H9 (cell line): Measurements from ENCODE around the gene GMNN. TPM values are rescaled to one million over a fixed set of nuclear protein-coding genes. Genes with fewer than 3 reads are reported as not detected.

ENCODE experiments used
- DNase-seq: peaks from one replicate; pipeline ENCODE4 v3.0.0-alpha.2; 2017
- H2AFZ ChIP-seq: one replicate; pipeline ENCODE4 v1.6.1; 2013; ENCODE audit warnings: mild to moderate bottlenecking, low read length, control low read depth, moderate library complexity
- H2AK5ac ChIP-seq: 2 replicates; pipeline ENCODE4 v1.6.1; 2013; ENCODE audit warnings: low read length, control low read depth, mixed read lengths; ENCODE audit not compliant: insufficient read length
- H2BK120ac ChIP-seq: one replicate; pipeline ENCODE4 v1.6.1; 2013; ENCODE audit warnings: low read depth, mild to moderate bottlenecking, low read length, control low read depth, inconsistent platforms; ENCODE audit not compliant: poor library complexity, severe bottlenecking
- H2BK12ac ChIP-seq: 2 replicates; pipeline ENCODE4 v1.6.1; 2013; ENCODE audit warnings: low read length, control low read depth, mixed read lengths, low read depth; ENCODE audit not compliant: insufficient read length
- H2BK15ac ChIP-seq: 2 replicates; pipeline ENCODE4 v1.6.1; 2013; ENCODE audit warnings: low read depth, low read length, control low read depth
- H2BK20ac ChIP-seq: one replicate; pipeline ENCODE4 v1.6.1; 2013; ENCODE audit warnings: low read depth, mild to moderate bottlenecking, low read length, control low read depth, inconsistent platforms; ENCODE audit not compliant: poor library complexity, severe bottlenecking
- H2BK5ac ChIP-seq: 2 replicates; pipeline ENCODE4 v1.6.1; 2013; ENCODE audit warnings: low read length, control low read depth, mixed read lengths; ENCODE audit not compliant: insufficient read length
- H3K14ac ChIP-seq: 2 replicates; pipeline ENCODE4 v1.6.1; 2013; ENCODE audit warnings: low read length, control low read depth; ENCODE audit not compliant: insufficient read depth
- H3K18ac ChIP-seq: 2 replicates; pipeline ENCODE4 v1.6.1; 2013; ENCODE audit warnings: low read depth, mild to moderate bottlenecking, mixed read lengths, low read length, control low read depth; ENCODE audit not compliant: insufficient read length
- H3K23ac ChIP-seq: 2 replicates; pipeline ENCODE4 v1.6.1; 2013; ENCODE audit warnings: low read length, control low read depth, mixed read lengths, low read depth; ENCODE audit not compliant: insufficient read length
- H3K23me2 ChIP-seq: 2 replicates; pipeline ENCODE4 v1.6.1; 2013; ENCODE audit warnings: low read depth, mild to moderate bottlenecking, mixed read lengths, low read length, control low read depth; ENCODE audit not compliant: insufficient read length, poor library complexity, severe bottlenecking
- H3K27ac ChIP-seq: 2 replicates; pipeline ENCODE4 v1.5.1; 2013; ENCODE audit warnings: low read length, control low read depth, mixed read lengths, low read depth; ENCODE audit not compliant: insufficient read length
- H3K27me3 ChIP-seq: 2 replicates; pipeline ENCODE4 v1.6.1; 2013; ENCODE audit warnings: low read length, control low read depth, inconsistent platforms; ENCODE audit not compliant: insufficient read depth
- H3K4ac ChIP-seq: 2 replicates; pipeline ENCODE4 v1.6.1; 2013; ENCODE audit warnings: low read depth, mild to moderate bottlenecking, control low read depth, inconsistent platforms, low read length, moderate library complexity
- H3K4me1 ChIP-seq: 2 replicates; pipeline ENCODE4 v1.6.1; 2013; ENCODE audit warnings: low read length, control low read depth, inconsistent platforms; ENCODE audit not compliant: insufficient read depth
- H3K4me2 ChIP-seq: 2 replicates; pipeline ENCODE4 v1.6.1; 2013; ENCODE audit warnings: low read length, control low read depth, mixed read lengths; ENCODE audit not compliant: insufficient read length, insufficient read depth
- H3K56ac ChIP-seq: 2 replicates; pipeline ENCODE4 v1.6.1; 2013; ENCODE audit warnings: low read depth, mild to moderate bottlenecking, mixed read lengths, low read length, control low read depth; ENCODE audit not compliant: insufficient read length
- H3K79me1 ChIP-seq: 2 replicates; pipeline ENCODE4 v1.6.1; 2013; ENCODE audit warnings: low read depth, mild to moderate bottlenecking, moderate library complexity, low read length, control low read depth, inconsistent platforms; ENCODE audit not compliant: insufficient read depth, poor library complexity, severe bottlenecking
- H3K79me2 ChIP-seq: 2 replicates; pipeline ENCODE4 v1.6.1; 2013; ENCODE audit warnings: low read length, control low read depth, inconsistent platforms; ENCODE audit not compliant: insufficient read depth
- H3K9ac ChIP-seq: 2 replicates; pipeline ENCODE4 v1.6.1; 2013; ENCODE audit warnings: low read length, control low read depth, mixed read lengths; ENCODE audit not compliant: insufficient read length; ENCODE audit errors: extremely low read depth
- H3K9me3 ChIP-seq: one replicate; pipeline ENCODE4 v1.6.1; 2013; ENCODE audit warnings: low read depth, low read length, inconsistent platforms; ENCODE audit not compliant: control insufficient read depth
- H3T11ph ChIP-seq: one replicate; pipeline ENCODE4 v1.6.1; 2013; ENCODE audit warnings: mild to moderate bottlenecking, low read length, control low read depth, inconsistent platforms
- H4K20me1 ChIP-seq: one replicate; pipeline ENCODE4 v1.6.1; 2013; ENCODE audit not compliant: control insufficient read depth, insufficient read length, insufficient read depth
- H4K5ac ChIP-seq: 2 replicates; pipeline ENCODE4 v1.6.1; 2013; ENCODE audit warnings: low read depth, mild to moderate bottlenecking, mixed read lengths, low read length, control low read depth; ENCODE audit not compliant: insufficient read length
- H4K8ac ChIP-seq: replicated peaks from 2 replicates; pipeline ENCODE4 v1.6.1; 2013; ENCODE audit warnings: low read length, control low read depth, mixed read lengths, low read depth; ENCODE audit not compliant: insufficient read length
- H4K91ac ChIP-seq: 2 replicates; pipeline ENCODE4 v1.6.1; 2013; ENCODE audit warnings: low read depth, mild to moderate bottlenecking, moderate library complexity, mixed read lengths, low read length, control low read depth; ENCODE audit not compliant: insufficient read length
- H3K27ac Mint-ChIP-seq, 3 experiments: 2 replicates in 2 of 3; 3 replicates in 1 of 3; pipeline ENCODE4 v1.8.0; 2020 to 2021; ENCODE audit warnings: mixed read lengths in 3 of 3, mild to moderate bottlenecking in 1 of 3, moderate library complexity in 1 of 3
- H3K27me3 Mint-ChIP-seq: 2 replicates; pipeline ENCODE4 v1.8.0; 2021; ENCODE audit warnings: low read depth, mild to moderate bottlenecking, moderate library complexity, mixed read lengths
- H3K36me3 Mint-ChIP-seq, 3 experiments: 2 replicates in 2 of 3; 3 replicates in 1 of 3; pipeline ENCODE4 v1.8.0; 2020 to 2021; ENCODE audit warnings: low read depth in 3 of 3, mixed read lengths in 3 of 3; ENCODE audit not compliant: insufficient read depth in 1 of 3
- H3K4me1 Mint-ChIP-seq, 2 experiments: 2 replicates each; pipeline ENCODE4 v1.8.0; 2020; ENCODE audit warnings: mixed read lengths in 2 of 2
- H3K4me3 Mint-ChIP-seq, 2 experiments: 2 replicates in 1 of 2; 3 replicates in 1 of 2; pipeline ENCODE4 v1.8.0; 2020 to 2021; ENCODE audit warnings: mild to moderate bottlenecking in 2 of 2, mixed read lengths in 2 of 2, moderate library complexity in 1 of 2
- H3K9me3 Mint-ChIP-seq, 2 experiments: 2 replicates in 1 of 2; 3 replicates in 1 of 2; pipeline ENCODE4 v1.8.0; 2020; ENCODE audit warnings: mild to moderate bottlenecking in 2 of 2, mixed read lengths in 2 of 2, moderate library complexity in 1 of 2
- WGBS: extraction: QIAGEN DNeasy Blood & Tissue Kit; methylation state at CpG from one replicate; pipeline ENCODE4 v1.1.7; 2013; ENCODE audit warnings: missing lambda C conversion rate, low lambda C conversion rate, mixed read lengths; ENCODE audit not compliant: insufficient read length; ENCODE audit errors: extremely low coverage; 5-methylcytosine and 5-hydroxymethylcytosine counted together
- total RNA-seq: library from RNA; stranded (reverse); gene quantifications from 2 replicates; pipeline ENCODE4 v1.2.1, GENCODE V29; 2021
- TF ChIP-seq, protein P1 (sequence below): fragments of 200-600 bp; sonication (generic); conservative IDR thresholded peaks from 3 replicates; pipeline ENCODE4 v1.8.0; 2021; ENCODE audit warnings: antibody characterized with exemption, mild to moderate bottlenecking

GMNN gene
- total RNA-seq, 1 experiment from 2014 or later, result 106 TPM

DNA sequence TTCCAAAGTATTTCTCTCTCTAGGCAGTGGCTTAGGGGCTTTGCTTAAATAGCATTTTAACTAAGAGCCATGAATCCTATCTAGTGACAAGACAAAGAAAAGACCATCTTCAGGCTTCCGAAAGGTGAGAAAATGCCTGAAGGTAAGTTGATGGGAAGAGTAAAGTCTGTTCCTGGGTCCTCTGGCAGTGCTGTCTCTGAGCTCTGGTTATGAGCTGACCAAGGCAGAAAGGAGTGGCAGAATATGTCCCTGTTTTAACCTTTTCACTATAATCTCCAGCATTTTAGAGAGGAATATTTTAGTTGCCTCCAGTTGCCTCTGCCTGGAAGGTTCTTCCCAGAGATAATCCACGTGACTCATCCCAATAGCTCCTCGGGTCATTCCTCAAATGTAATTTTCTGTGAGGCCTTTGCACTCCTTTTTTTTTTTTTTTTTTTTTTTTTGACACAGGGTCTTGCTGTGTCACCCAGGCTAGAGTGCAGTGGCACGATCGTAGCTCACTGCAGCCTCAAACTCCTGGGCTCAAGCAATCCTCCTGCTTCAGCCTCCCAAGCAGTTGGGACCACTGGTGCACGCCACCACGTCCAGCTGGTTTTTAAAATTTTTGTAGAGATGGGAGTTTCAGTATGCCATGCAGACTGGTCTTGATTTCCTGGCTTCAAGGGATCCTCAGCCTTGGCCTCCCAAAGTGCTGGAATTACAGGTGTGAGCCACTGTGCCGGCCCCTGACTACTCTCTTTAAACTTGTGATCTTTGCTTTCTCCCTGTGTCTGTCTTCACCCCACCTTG is 27.7 kb downstream of the GMNN start:
- no peak overlapping the region for H4K8ac ChIP-seq
- no peaks in the 10 kb centered on the region for H3K79me2 ChIP-seq
- peaks cover 12 to 17% of the 10 kb centered on the region in 2 experiments for H3K4me1 Mint-ChIP-seq
- H3K4me1 ChIP-seq, result peaks cover 3% of the 10 kb centered on the region
- H3K9me3 ChIP-seq, result no peaks in the 10 kb centered on the region
- no peak for DNase-seq
- no peak overlapping the region for H3K18ac ChIP-seq
- no peak overlapping the region for H3K4me3 Mint-ChIP-seq
- H2BK120ac ChIP-seq, result no peak overlapping the region
- TF ChIP-seq, protein P1, sequence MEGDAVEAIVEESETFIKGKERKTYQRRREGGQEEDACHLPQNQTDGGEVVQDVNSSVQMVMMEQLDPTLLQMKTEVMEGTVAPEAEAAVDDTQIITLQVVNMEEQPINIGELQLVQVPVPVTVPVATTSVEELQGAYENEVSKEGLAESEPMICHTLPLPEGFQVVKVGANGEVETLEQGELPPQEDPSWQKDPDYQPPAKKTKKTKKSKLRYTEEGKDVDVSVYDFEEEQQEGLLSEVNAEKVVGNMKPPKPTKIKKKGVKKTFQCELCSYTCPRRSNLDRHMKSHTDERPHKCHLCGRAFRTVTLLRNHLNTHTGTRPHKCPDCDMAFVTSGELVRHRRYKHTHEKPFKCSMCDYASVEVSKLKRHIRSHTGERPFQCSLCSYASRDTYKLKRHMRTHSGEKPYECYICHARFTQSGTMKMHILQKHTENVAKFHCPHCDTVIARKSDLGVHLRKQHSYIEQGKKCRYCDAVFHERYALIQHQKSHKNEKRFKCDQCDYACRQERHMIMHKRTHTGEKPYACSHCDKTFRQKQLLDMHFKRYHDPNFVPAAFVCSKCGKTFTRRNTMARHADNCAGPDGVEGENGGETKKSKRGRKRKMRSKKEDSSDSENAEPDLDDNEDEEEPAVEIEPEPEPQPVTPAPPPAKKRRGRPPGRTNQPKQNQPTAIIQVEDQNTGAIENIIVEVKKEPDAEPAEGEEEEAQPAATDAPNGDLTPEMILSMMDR, result no peak
- H3K56ac ChIP-seq, result no peak overlapping the region
- no peak overlapping the region for H2BK15ac ChIP-seq
- no peaks in the 10 kb centered on the region for H3K9me3 Mint-ChIP-seq
- no peaks in the 10 kb centered on the region for H3K79me1 ChIP-seq
- no peak overlapping the region for H2BK12ac ChIP-seq
- no peak overlapping the region for H3T11ph ChIP-seq
- H2AFZ ChIP-seq, result no peak overlapping the region
- H3K4ac ChIP-seq, result no peak overlapping the region
- 0 out of 7 replicates have a peak, but pooled peaks cover 0 to 2% (median 0%) of the 10 kb centered on the region in 3 experiments for H3K36me3 Mint-ChIP-seq
- no peak overlapping the region for H2BK20ac ChIP-seq
- no peaks in the 10 kb centered on the region; the same call in 1 of the 2 replicates for H3K27me3 ChIP-seq
- WGBS, result no CpG with 5 or more reads among the region's 8 CpGs
- no peaks in the 10 kb centered on the region for H3K23me2 ChIP-seq
- H3K23ac ChIP-seq, result no peak overlapping the region
- no peak overlapping the region for H2AK5ac ChIP-seq
- no peak overlapping the region for H3K14ac ChIP-seq
- H4K91ac ChIP-seq, result no peak overlapping the region
- no peak overlapping the region for H2BK5ac ChIP-seq
- peak overlapping the region in 1 of 3 experiments; percentile 38; a peak in 1 of 7 replicates for H3K27ac Mint-ChIP-seq
- no peak overlapping the region for H3K9ac ChIP-seq
- H3K27me3 Mint-ChIP-seq, result no peaks in the 10 kb centered on the region
- H4K5ac ChIP-seq, result no peak overlapping the region
- H3K4me2 ChIP-seq, result no peak overlapping the region
- H3K27ac ChIP-seq, result no peak overlapping the region
- no peaks in the 10 kb centered on the region for H4K20me1 ChIP-seq
